ENCODE measurements around the gene MLEC.
"Not testable (repeated sequence)": the region's sequence is repeated elsewhere in the genome, so short reads cannot be mapped to it uniquely, and the experiment has no call there.

MLEC gene

GRCh38 chr12:120652656-120653435, 34.1 kb upstream of the MLEC start:
- no peak for TF ChIP-seq POLR2A (IDR thresholded peaks at IDR 0.05; ENCODE audit: low read depth, low read length)
- FAIRE-seq (no peak), DNase-seq (ENCODE audit: insufficient read length, low spot score) (no peak)

GRCh38 chr12:120653611-120654010, 33.3 kb upstream of the MLEC start:
- FAIRE-seq = no peak

GRCh38 chr12:120654656-120655055, 32.3 kb upstream of the MLEC start:
- DNase-seq (ENCODE audit: insufficient read length, low spot score) (no peak), FAIRE-seq (no peak)
- TF ChIP-seq POLR2A (IDR thresholded peaks at IDR 0.05; ENCODE audit: low read depth, low read length) = no peak

More at GRCh38 chr12:120653611-120654010, 33.3 kb upstream of the MLEC start:
- no peak for TF ChIP-seq POLR2A (IDR thresholded peaks at IDR 0.05; ENCODE audit: low read depth, low read length)
- no peak for DNase-seq (ENCODE audit: insufficient read length, low spot score)

GRCh38 chr12:120656008-120656407, 30.9 kb upstream of the MLEC start:
- DNase-seq (ENCODE audit: insufficient read length, low spot score) = no peak
- TF ChIP-seq POLR2A (IDR thresholded peaks at IDR 0.05; ENCODE audit: low read depth, low read length) = no peak
- FAIRE-seq = no peak

GRCh38 chr12:120658286-120659150, 28.4 kb upstream of the MLEC start:
- FAIRE-seq = no peak
- no peak for TF ChIP-seq POLR2A (IDR thresholded peaks at IDR 0.05; ENCODE audit: low read depth, low read length)

GRCh38 chr12:120659151-120659525, 27.8 kb upstream of the MLEC start:
- DNase-seq (ENCODE audit: insufficient read length, low spot score) = no peak
- FAIRE-seq = no peak
- no peak for TF ChIP-seq POLR2A (IDR thresholded peaks at IDR 0.05; ENCODE audit: low read depth, low read length)

More at GRCh38 chr12:120658286-120659150, 28.4 kb upstream of the MLEC start:
- no peak for DNase-seq (ENCODE audit: insufficient read length, low spot score)

GRCh38 chr12:120661432-120661831, 25.5 kb upstream of the MLEC start:
- TF ChIP-seq POLR2A (IDR thresholded peaks at IDR 0.05; ENCODE audit: low read depth, low read length) = no peak
- DNase-seq (ENCODE audit: insufficient read length, low spot score) (no peak), FAIRE-seq (no peak)

- FAIRE-seq = no peak
- no peak for DNase-seq (ENCODE audit: insufficient read length, low spot score)
- no peak for TF ChIP-seq POLR2A (IDR thresholded peaks at IDR 0.05; ENCODE audit: low read depth, low read length)
These were observed 24.1 kb upstream of the MLEC start for GRCh38 chr12:120662879-120663278.

GRCh38 chr12:120663741-120664140, 23.2 kb upstream of the MLEC start:
- TF ChIP-seq POLR2A (IDR thresholded peaks at IDR 0.05; ENCODE audit: low read depth, low read length) = no peak
- FAIRE-seq = no peak
- no peak for DNase-seq (ENCODE audit: insufficient read length, low spot score)

GRCh38 chr12:120666571-120667390, 20.2 kb upstream of the MLEC start:
- TF ChIP-seq POLR2A (IDR thresholded peaks at IDR 0.05; ENCODE audit: low read depth, low read length) = no peak
- FAIRE-seq (no peak), DNase-seq (ENCODE audit: insufficient read length, low spot score) (no peak)

- no peak for TF ChIP-seq POLR2A (IDR thresholded peaks at IDR 0.05; ENCODE audit: low read depth, low read length)
- FAIRE-seq (no peak), DNase-seq (ENCODE audit: insufficient read length, low spot score) (no peak)
These were observed 18.7 kb upstream of the MLEC start for GRCh38 chr12:120668091-120668867.

GRCh38 chr12:120668868-120669840, 17.8 kb upstream of the MLEC start:
- FAIRE-seq (no peak), DNase-seq (ENCODE audit: insufficient read length, low spot score) (peak; percentile 53)
- TF ChIP-seq POLR2A (IDR thresholded peaks at IDR 0.05; ENCODE audit: low read depth, low read length) = no peak

- FAIRE-seq; DNase-seq (ENCODE audit: insufficient read length, low spot score): not testable (repeated sequence)
These were observed 16.7 kb upstream of the MLEC start for GRCh38 chr12:120670237-120670636.

All from H54 (cell line).